HFFc6 (cell line): ENCODE measurements around the gene HNMT. TPM values are rescaled to one million over a fixed set of nuclear protein-coding genes. Genes with fewer than 3 reads are reported as not detected.

Experiments
- DNase-seq: peaks from one replicate; pipeline ENCODE4 v3.0.0-alpha.2; 2018
- H3K27ac Mint-ChIP-seq: 2 replicates; pipeline ENCODE4 v1.8.0; 2020; ENCODE audit warnings: mild to moderate bottlenecking, mixed read lengths
- H3K27me3 Mint-ChIP-seq: 2 replicates; pipeline ENCODE4 v1.8.0; 2021; ENCODE audit warnings: mild to moderate bottlenecking, moderate library complexity, mixed read lengths; ENCODE audit not compliant: insufficient read depth
- H3K36me3 Mint-ChIP-seq: 2 replicates; pipeline ENCODE4 v1.8.0; 2021; ENCODE audit warnings: low read depth, mixed read lengths
- H3K4me1 Mint-ChIP-seq: 2 replicates; pipeline ENCODE4 v1.8.0; 2020; ENCODE audit warnings: low read depth, mixed read lengths
- H3K4me3 Mint-ChIP-seq: 2 replicates; pipeline ENCODE4 v1.8.0; 2020; ENCODE audit warnings: mild to moderate bottlenecking, moderate library complexity, mixed read lengths
- H3K9me3 Mint-ChIP-seq: 2 replicates; pipeline ENCODE4 v1.8.0; 2020; ENCODE audit warnings: mild to moderate bottlenecking, mixed read lengths
- CTCF ChIP-seq: fragments of 200-600 bp; sonication (generic); IDR thresholded peaks from 2 replicates; pipeline ENCODE4 v1.5.0; 2021; ENCODE audit warnings: antibody characterized with exemption, mild to moderate bottlenecking
- total RNA-seq, 6 experiments: library from RNA; stranded (reverse); fragmentation: NEBNext Ultra II Directional; extraction: Animal tissue kit (Norgen Biotek cat#: 25700); gene quantifications; 2 replicates in 1 of 6; 3 replicates in 5 of 6; pipeline ENCODE4 v1.2.3, GENCODE V29; 2021

HNMT gene
- total RNA-seq, 6 experiments from 2014 or later = 0.36 to 1.2 (median 0.63) TPM

- no peaks in the 10 kb centered on the region for H3K36me3 Mint-ChIP-seq
- no peak overlapping the region for H3K4me3 Mint-ChIP-seq
- TF ChIP-seq CTCF = no peak
- H3K4me1 Mint-ChIP-seq = no peaks in the 10 kb centered on the region
- DNase-seq = no peak
- H3K27ac Mint-ChIP-seq = no peak overlapping the region
- peaks cover 3% of the 10 kb centered on the region; the same call in 1 of the 2 replicates for H3K9me3 Mint-ChIP-seq
- peaks cover 4% of the 10 kb centered on the region; the same call in 1 of the 2 replicates for H3K27me3 Mint-ChIP-seq
Measured at GRCh38 chr2:138058427-138058826, 94.2 kb downstream of the HNMT start.

GRCh38 chr2:138059487-138060300, 95.4 kb downstream of the HNMT start:
- H3K27ac Mint-ChIP-seq = no peak overlapping the region
- peaks cover 3% of the 10 kb centered on the region; the same call in 1 of the 2 replicates for H3K9me3 Mint-ChIP-seq
- H3K4me1 Mint-ChIP-seq = no peaks in the 10 kb centered on the region
- no peak for DNase-seq
- H3K27me3 Mint-ChIP-seq = peaks cover 3% of the 10 kb centered on the region; the same call in 1 of the 2 replicates
- no peaks in the 10 kb centered on the region for H3K36me3 Mint-ChIP-seq
- no peak overlapping the region for H3K4me3 Mint-ChIP-seq
- TF ChIP-seq CTCF = no peak

GRCh38 chr2:138060301-138060635, 96.0 kb downstream of the HNMT start:
- peaks cover 3% of the 10 kb centered on the region; the same call in 1 of the 2 replicates for H3K9me3 Mint-ChIP-seq
- H3K4me1 Mint-ChIP-seq = no peaks in the 10 kb centered on the region
- H3K4me3 Mint-ChIP-seq = no peak overlapping the region
- DNase-seq = no peak
- no peak for TF ChIP-seq CTCF
- H3K27me3 Mint-ChIP-seq = no peaks in the 10 kb centered on the region
- H3K36me3 Mint-ChIP-seq = no peaks in the 10 kb centered on the region
- H3K27ac Mint-ChIP-seq = no peak overlapping the region

- Mint-ChIP-seq H3K9me3 (peaks cover 3% of the 10 kb centered on the region; the same call in 1 of the 2 replicates), H3K36me3 (no peaks in the 10 kb centered on the region), H3K4me3 (no peak overlapping the region), H3K4me1 (no peaks in the 10 kb centered on the region), H3K27ac (no peak overlapping the region), H3K27me3 (no peaks in the 10 kb centered on the region)
- TF ChIP-seq CTCF = no peak
- DNase-seq = no peak
Measured at GRCh38 chr2:138061961-138062360, 97.7 kb downstream of the HNMT start.

GRCh38 chr2:138063181-138063580, 98.9 kb downstream of the HNMT start:
- TF ChIP-seq CTCF = no peak

More at GRCh38 chr2:138063181-138063580, 98.9 kb downstream of the HNMT start:
- no peaks in the 10 kb centered on the region for H3K4me1 Mint-ChIP-seq
- H3K9me3 Mint-ChIP-seq = no peaks in the 10 kb centered on the region
- no peak overlapping the region for H3K27ac Mint-ChIP-seq
- DNase-seq = no peak
- no peak overlapping the region for H3K4me3 Mint-ChIP-seq
- no peaks in the 10 kb centered on the region for H3K27me3 Mint-ChIP-seq
- no peaks in the 10 kb centered on the region for H3K36me3 Mint-ChIP-seq
